Caco-2 (cell line): ENCODE data around the gene UPP2. TPM values are rescaled to one million over a fixed set of nuclear protein-coding genes. Genes with fewer than 3 reads are reported as not detected.

ENCODE experiments used
- BruUV-seq: library from RNA; stranded (reverse); fragments of 400-500 nt; replicated peaks from 2 replicates; lab custom pipeline; 2021; lab: Mats Ljungman, UMichigan
- CTCF ChIA-PET: fragments of 300-600 bp; sonication (Branson Sonifier 250); formaldehyde crosslinking; loops from one replicate; lab custom pipeline; 2022; ENCODE audit warnings: antibody characterized with exemption; lab: Charles Lee
- POLR2A ChIA-PET: fragments of 300-600 bp; sonication (Branson Sonifier 250); formaldehyde crosslinking; loops from one replicate; lab custom pipeline; 2022; ENCODE audit warnings: antibody characterized with exemption; lab: Charles Lee
- DNase-seq, 2 experiments: peaks; one replicate each; pipeline versions ENCODE4 v3.0.0 to v3.0.0-alpha.2; 2020 to 2022
- H3K27me3 ChIP-seq: replicated peaks from 2 replicates; pipeline ENCODE4 v1.6.0; 2011; ENCODE audit warnings: low read length; ENCODE audit not compliant: control insufficient read depth, insufficient read depth
- H3K36me3 ChIP-seq: 2 replicates; pipeline ENCODE4 v1.5.1; 2011; ENCODE audit warnings: low read length; ENCODE audit not compliant: control insufficient read depth, insufficient read depth
- H3K4me1 ChIP-seq: fragments of 250-450 bp; sonication (Bioruptor Pico); 2 replicates; pipeline ENCODE4 v1.5.1; 2020; ENCODE audit warnings: mild to moderate bottlenecking
- H3K4me3 ChIP-seq: 2 replicates; pipeline ENCODE4 v1.5.1; 2011; ENCODE audit warnings: low read depth, mild to moderate bottlenecking, control low read depth, low read length
- H3K9me3 ChIP-seq: fragments of 250-450 bp; sonication (Bioruptor Pico); 2 replicates; pipeline ENCODE4 v1.5.1; 2020; ENCODE audit warnings: mild to moderate bottlenecking, moderate library complexity
- H3K27ac Mint-ChIP-seq: one replicate; pipeline ENCODE4 v1.8.0; 2022; ENCODE audit warnings: mixed read lengths; ENCODE audit not compliant: unreplicated experiment
- H3K27me3 Mint-ChIP-seq: one replicate; pipeline ENCODE4 v1.8.0; 2022; ENCODE audit warnings: mixed read lengths; ENCODE audit not compliant: insufficient read depth, unreplicated experiment
- H3K36me3 Mint-ChIP-seq: one replicate; pipeline ENCODE4 v1.8.0; 2022; ENCODE audit warnings: mild to moderate bottlenecking, mixed read lengths; ENCODE audit not compliant: insufficient read depth, unreplicated experiment
- H3K4me1 Mint-ChIP-seq: one replicate; pipeline ENCODE4 v1.8.0; 2022; ENCODE audit warnings: low read depth, mixed read lengths; ENCODE audit not compliant: unreplicated experiment
- H3K4me3 Mint-ChIP-seq: one replicate; pipeline ENCODE4 v1.8.0; 2022; ENCODE audit warnings: mild to moderate bottlenecking, moderate library complexity, mixed read lengths; ENCODE audit not compliant: unreplicated experiment
- H3K9me3 Mint-ChIP-seq: one replicate; pipeline ENCODE4 v1.8.0; 2022; ENCODE audit warnings: mixed read lengths; ENCODE audit not compliant: unreplicated experiment
- CTCF ChIP-seq, 2 experiments: fragments of 200-600 bp in 1 of 2; IDR thresholded peaks; 1 replicate in 1 of 2; 2 replicates in 1 of 2; pipeline versions ENCODE4 v1.5.1 to v1.8.0; 2011 to 2022; ENCODE audit warnings: antibody characterized with exemption in 1 of 2, control low read depth in 1 of 2, inconsistent platforms in 1 of 2, low read depth in 1 of 2, low read length in 1 of 2, mild to moderate bottlenecking in 1 of 2, moderate library complexity in 1 of 2; ENCODE audit not compliant: insufficient read depth in 1 of 2, severe bottlenecking in 1 of 2, unreplicated experiment in 1 of 2
- intact Hi-C: fragments of 100-400 bp; cut with micrococcal nuclease; formaldehyde crosslinking; loops from one replicate; pipeline ENCODE4 v1.10.0; 2022; ENCODE audit not compliant: unreplicated experiment
- total RNA-seq: library from RNA; stranded (reverse); gene quantifications from 2 replicates; pipeline ENCODE4 v1.2.3, GENCODE V29; 2022

Gene UPP2
- total RNA-seq, 1 experiment from 2014 or later: not detected

- Histone ChIP-seq H3K4me1 (peaks cover 6% of the 10 kb centered on the region; the same call in 1 of the 2 replicates), H3K4me3 (no peak overlapping the region), H3K36me3 (no peaks in the 10 kb centered on the region), H3K27me3 (no peaks in the 10 kb centered on the region), H3K9me3 (no peaks in the 10 kb centered on the region)
- H3K27me3 Mint-ChIP-seq: no peaks in the 10 kb centered on the region
- ChIA-PET CTCF (no interaction called here), POLR2A (no interaction called here)
- no peak for TF ChIP-seq CTCF (IDR thresholded peaks at IDR 0.05; ENCODE audit: insufficient read depth in 1 of 2, low read depth in 1 of 2, low read length in 1 of 2, severe bottlenecking in 1 of 2, unreplicated experiment in 1 of 2)
- H3K4me3 Mint-ChIP-seq: no peak overlapping the region
- H3K9me3 Mint-ChIP-seq: no peaks in the 10 kb centered on the region
- BruUV-seq: no TSS peak
- intact Hi-C loops: no loop called here
- no peak for DNase-seq
- no peaks in the 10 kb centered on the region for H3K36me3 Mint-ChIP-seq
- H3K27ac Mint-ChIP-seq: no peak overlapping the region
- no peaks in the 10 kb centered on the region for H3K4me1 Mint-ChIP-seq
These were observed 2.0 kb upstream of the UPP2 start for GRCh38 chr2:158099716-158100115.

GRCh38 chr2:158100411-158100810 lies 1.3 kb upstream of the UPP2 start:
- ChIA-PET CTCF (no interaction called here), POLR2A (no interaction called here)
- Histone ChIP-seq H3K36me3 (no peaks in the 10 kb centered on the region), H3K27me3 (no peaks in the 10 kb centered on the region), H3K4me1 (no peaks in the 10 kb centered on the region), H3K9me3 (no peaks in the 10 kb centered on the region), H3K4me3 (no peak overlapping the region)
- Mint-ChIP-seq H3K4me1 (no peaks in the 10 kb centered on the region), H3K4me3 (no peak overlapping the region), H3K27me3 (no peaks in the 10 kb centered on the region), H3K9me3 (no peaks in the 10 kb centered on the region), H3K27ac (no peak overlapping the region), H3K36me3 (no peaks in the 10 kb centered on the region)
- no peak for DNase-seq
- intact Hi-C loops: no loop called here
- TF ChIP-seq CTCF (IDR thresholded peaks at IDR 0.05; ENCODE audit: insufficient read depth in 1 of 2, low read depth in 1 of 2, low read length in 1 of 2, severe bottlenecking in 1 of 2, unreplicated experiment in 1 of 2): no peak
- no TSS peak for BruUV-seq

GRCh38 chr2:158102446-158102845 lies 770 bp downstream of the UPP2 start:
- no peak for TF ChIP-seq CTCF (IDR thresholded peaks at IDR 0.05; ENCODE audit: insufficient read depth in 1 of 2, low read depth in 1 of 2, low read length in 1 of 2, severe bottlenecking in 1 of 2, unreplicated experiment in 1 of 2)
- Histone ChIP-seq H3K36me3 (no peaks in the 10 kb centered on the region), H3K4me1 (no peaks in the 10 kb centered on the region), H3K9me3 (no peaks in the 10 kb centered on the region), H3K27me3 (no peaks in the 10 kb centered on the region; the same call in 1 of the 2 replicates), H3K4me3 (no peak overlapping the region)
- POLR2A ChIA-PET: no interaction called here
- Mint-ChIP-seq H3K9me3 (no peaks in the 10 kb centered on the region), H3K27ac (no peak overlapping the region), H3K4me1 (no peaks in the 10 kb centered on the region), H3K27me3 (no peaks in the 10 kb centered on the region), H3K4me3 (no peak overlapping the region), H3K36me3 (no peaks in the 10 kb centered on the region)
- no TSS peak for BruUV-seq
- CTCF ChIA-PET: no interaction called here
- DNase-seq: no peak
- intact Hi-C loops: no loop called here
